ENCODE results near the gene CES4A. TPM values are rescaled to one million over a fixed set of nuclear protein-coding genes. Genes with fewer than 3 reads are reported as not detected.
"Not testable (repeated sequence)": the region's sequence is repeated elsewhere in the genome, so short reads cannot be mapped to it uniquely, and the experiment has no call there.

Gene CES4A
- total RNA-seq, 1 experiment from 2014 or later, result 2.5 TPM

DNA sequence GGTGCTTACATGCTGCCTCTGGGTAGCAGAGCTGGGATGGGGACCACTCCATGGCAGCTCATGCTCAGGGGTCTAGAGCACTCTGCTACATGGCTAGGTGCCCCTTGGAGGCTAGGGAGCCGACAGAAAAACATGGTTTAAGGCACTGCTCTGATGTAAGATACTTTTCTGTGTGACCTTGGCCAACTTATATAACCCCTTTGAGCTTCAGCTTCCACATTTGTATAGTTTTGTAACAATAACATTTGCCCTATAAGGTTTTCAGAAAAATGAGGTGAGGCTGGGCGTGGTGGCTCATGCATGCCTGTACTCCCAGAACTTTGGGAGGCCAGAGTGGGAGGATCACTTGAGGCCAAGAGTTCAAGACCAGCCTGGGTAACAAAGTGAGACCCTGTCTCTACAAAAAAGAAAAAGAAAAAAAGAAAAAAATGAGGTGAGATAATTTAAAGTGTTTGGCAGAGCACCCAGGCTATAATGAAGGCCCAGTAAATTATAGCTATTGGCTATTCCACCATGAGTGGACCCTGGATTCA is 3.2 kb downstream of the CES4A start:
- intact Hi-C loops (cut with micrococcal nuclease; ENCODE audit: unreplicated experiment), result no loop called here
- Histone ChIP-seq H3K4me3 (no peak overlapping the region), H3K4me2 (no peak overlapping the region), H3K79me2 (ENCODE audit: low read depth) (no peaks in the 10 kb centered on the region), H3K36me3 (ENCODE audit: low read depth) (no peaks in the 10 kb centered on the region), H3K4me1 (replicated peaks; ENCODE audit: insufficient read depth) (no peaks in the 10 kb centered on the region), H3K27me3 (ENCODE audit: insufficient read depth, low read depth) (no peaks in the 10 kb centered on the region), H2AFZ (no peak overlapping the region), H3K9me2 (ENCODE audit: insufficient read depth) (no peaks in the 10 kb centered on the region), H3K27ac (no peak overlapping the region), H3K9me3 (ENCODE audit: insufficient read depth, low read depth) (no peaks in the 10 kb centered on the region), H4K20me1 (ENCODE audit: insufficient read depth) (no peaks in the 10 kb centered on the region), H3F3A (ENCODE audit: insufficient read depth, low read depth) (no peaks in the 10 kb centered on the region)
- no peak for DNase-seq
- no TSS peak for BruUV-seq (replicated peaks)
- CTCF ChIA-PET, result interaction anchor here (0.6 kb wide), 3 partner anchors 9 to 127 kb away, joined by 3 to 5 read pairs (median 4); no protein-coding TSS in a partner anchor
- TF ChIP-seq EZH2 (IDR thresholded peaks at IDR 0.05; ENCODE audit: low read depth), result no peak
- no peak for TF ChIP-seq CTCF (conservative IDR thresholded peaks at IDR 0.05)
- POLR2A ChIA-PET (ENCODE audit: unreplicated experiment), result no interaction called here

- H3K27ac ChIP-seq; H3K4me2 ChIP-seq; CTCF ChIA-PET; H3K36me3 ChIP-seq (ENCODE audit: low read depth); POLR2A ChIA-PET (ENCODE audit: unreplicated experiment); H3K9me2 ChIP-seq (ENCODE audit: insufficient read depth); DNase-seq; H3F3A ChIP-seq (ENCODE audit: insufficient read depth, low read depth); H3K27me3 ChIP-seq (ENCODE audit: insufficient read depth, low read depth); intact Hi-C loops (cut with micrococcal nuclease; ENCODE audit: unreplicated experiment); H3K4me1 ChIP-seq (replicated peaks; ENCODE audit: insufficient read depth); H2AFZ ChIP-seq; H3K9me3 ChIP-seq (ENCODE audit: insufficient read depth, low read depth); H4K20me1 ChIP-seq (ENCODE audit: insufficient read depth); H3K4me3 ChIP-seq; H3K79me2 ChIP-seq (ENCODE audit: low read depth); BruUV-seq (replicated peaks): not testable (repeated sequence)
Measured at GRCh38 chr16:66993558-66993957, 5.2 kb downstream of the CES4A start.

DNA sequence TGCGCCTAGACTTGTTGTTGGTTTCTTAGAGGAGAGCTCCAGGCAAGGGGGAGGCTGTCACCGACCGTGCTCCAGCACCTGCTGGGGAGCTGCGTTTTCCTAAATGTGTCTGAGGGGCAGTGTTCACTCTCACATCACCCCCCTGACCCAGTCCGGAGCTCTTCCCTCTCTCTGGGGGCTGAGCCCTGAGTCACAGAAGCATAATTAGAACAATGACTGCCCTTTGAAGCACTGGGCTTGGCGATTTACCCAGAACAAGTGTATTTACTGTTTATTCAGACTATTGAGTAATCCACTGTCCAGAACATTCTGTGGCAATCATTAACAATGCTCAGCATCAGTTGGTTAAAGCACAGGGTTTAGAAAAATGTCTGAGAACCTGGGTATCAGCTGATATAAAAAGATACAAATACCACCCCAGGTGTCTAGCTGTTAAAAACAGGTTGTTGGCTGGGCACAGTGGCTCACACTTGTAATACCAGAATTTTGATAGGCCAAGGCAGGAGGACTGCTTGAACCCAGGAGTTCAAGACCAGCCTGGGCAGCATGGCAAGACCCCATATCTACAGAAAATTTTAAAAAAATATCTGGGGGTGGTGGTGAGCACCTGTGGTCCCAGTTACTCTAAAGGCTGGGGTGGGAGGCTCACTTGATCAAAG is 8.1 kb downstream of the CES4A start:
- TF ChIP-seq CTCF (conservative IDR thresholded peaks at IDR 0.05), result no peak
- TF ChIP-seq EZH2 (IDR thresholded peaks at IDR 0.05; ENCODE audit: low read depth), result no peak
- H3K79me2 ChIP-seq (ENCODE audit: low read depth), result no peaks in the 10 kb centered on the region
- H4K20me1 ChIP-seq (ENCODE audit: insufficient read depth), result no peaks in the 10 kb centered on the region
- no peak overlapping the region for H3K27ac ChIP-seq
- no peaks in the 10 kb centered on the region for H3K9me3 ChIP-seq (ENCODE audit: insufficient read depth, low read depth)
- CTCF ChIA-PET, result no interaction called here
- H3F3A ChIP-seq (ENCODE audit: insufficient read depth, low read depth), result no peaks in the 10 kb centered on the region
- H3K36me3 ChIP-seq (ENCODE audit: low read depth), result no peaks in the 10 kb centered on the region
- no peak overlapping the region for H3K4me2 ChIP-seq
- no peak overlapping the region for H2AFZ ChIP-seq
- H3K4me1 ChIP-seq (replicated peaks; ENCODE audit: insufficient read depth), result no peaks in the 10 kb centered on the region
- no peak overlapping the region for H3K4me3 ChIP-seq
- no peak for DNase-seq
- intact Hi-C loops (cut with micrococcal nuclease; ENCODE audit: unreplicated experiment), result no loop called here
- H3K27me3 ChIP-seq (ENCODE audit: insufficient read depth, low read depth), result 0 out of 2 replicates have a peak, but pooled peaks cover 8% of the 10 kb centered on the region
- no peaks in the 10 kb centered on the region for H3K9me2 ChIP-seq (ENCODE audit: insufficient read depth)
- POLR2A ChIA-PET (ENCODE audit: unreplicated experiment), result no interaction called here
- no TSS peak for BruUV-seq (replicated peaks)

DNA sequence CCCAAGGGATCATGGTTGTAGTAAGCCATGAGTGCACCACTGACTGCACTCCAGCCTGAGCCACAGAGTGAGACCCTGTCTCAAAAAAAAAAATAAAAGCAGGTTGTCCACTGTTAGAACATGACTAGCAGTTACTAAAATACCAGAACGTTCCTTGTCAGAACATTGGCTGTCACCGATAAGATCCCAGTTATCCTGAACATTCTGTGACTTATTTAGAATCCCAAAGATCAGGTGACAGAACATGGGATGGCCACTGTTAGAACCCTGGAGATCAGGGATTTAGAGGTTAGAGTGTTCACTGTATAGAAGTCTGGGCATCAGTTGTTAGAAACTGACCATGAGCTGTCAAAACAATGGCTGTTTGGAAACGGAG is 8.6 kb downstream of the CES4A start:
- H3K36me3 ChIP-seq (ENCODE audit: low read depth), result no peaks in the 10 kb centered on the region
- intact Hi-C loops (cut with micrococcal nuclease; ENCODE audit: unreplicated experiment), result no loop called here
- H3K27ac ChIP-seq, result no peak overlapping the region
- no peaks in the 10 kb centered on the region for H4K20me1 ChIP-seq (ENCODE audit: insufficient read depth)
- DNase-seq, result no peak
- no peaks in the 10 kb centered on the region for H3K4me1 ChIP-seq (replicated peaks; ENCODE audit: insufficient read depth)
- no peaks in the 10 kb centered on the region for H3F3A ChIP-seq (ENCODE audit: insufficient read depth, low read depth)
- ChIA-PET CTCF (no interaction called here), POLR2A (ENCODE audit: unreplicated experiment) (no interaction called here)
- H2AFZ ChIP-seq, result no peak overlapping the region
- no peak overlapping the region for H3K4me3 ChIP-seq
- H3K4me2 ChIP-seq, result no peak overlapping the region
- 0 out of 2 replicates have a peak, but pooled peaks cover 8% of the 10 kb centered on the region for H3K27me3 ChIP-seq (ENCODE audit: insufficient read depth, low read depth)
- H3K9me3 ChIP-seq (ENCODE audit: insufficient read depth, low read depth), result no peaks in the 10 kb centered on the region
- BruUV-seq (replicated peaks), result no TSS peak
- no peaks in the 10 kb centered on the region for H3K79me2 ChIP-seq (ENCODE audit: low read depth)
- TF ChIP-seq CTCF (conservative IDR thresholded peaks at IDR 0.05) (no peak), EZH2 (IDR thresholded peaks at IDR 0.05; ENCODE audit: low read depth) (no peak)
- no peaks in the 10 kb centered on the region for H3K9me2 ChIP-seq (ENCODE audit: insufficient read depth)
